ENCODE measurements around the gene AQP2.

AQP2 gene

GRCh38 chr12:49950273-49951251, at the start of gene AQP2:
TSS of gene AQP2 (plus strand) at chr12:49950737. CDS start at chr12:49950831, 94 bp downstream.
- no peak for TF ChIP-seq CTCF (conservative IDR thresholded peaks at IDR 0.05; ENCODE audit: control insufficient read depth, insufficient read depth, low read depth, low read length)
- no peak within 1 kb of the TSS for H3K4me3 ChIP-seq (ENCODE audit: control insufficient read depth, low read depth, low read length)
- no peak for DNase-seq (ENCODE audit: low read depth)

GRCh38 chr12:49901026-49901425, 49.5 kb upstream of the AQP2 start:
- no peak for TF ChIP-seq CTCF (conservative IDR thresholded peaks at IDR 0.05; ENCODE audit: control insufficient read depth, insufficient read depth, low read depth, low read length)
- no peak for DNase-seq (ENCODE audit: low read depth)

GRCh38 chr12:49901986-49902385, 48.6 kb upstream of the AQP2 start:
- no peak for DNase-seq (ENCODE audit: low read depth)
- TF ChIP-seq CTCF (conservative IDR thresholded peaks at IDR 0.05; ENCODE audit: control insufficient read depth, insufficient read depth, low read depth, low read length): no peak
- no peak overlapping the region for H3K4me3 ChIP-seq (ENCODE audit: control insufficient read depth, low read depth, low read length)

More at GRCh38 chr12:49901026-49901425, 49.5 kb upstream of the AQP2 start:
- H3K4me3 ChIP-seq (ENCODE audit: control insufficient read depth, low read depth, low read length): no peak overlapping the region

GRCh38 chr12:49902399-49903350, 47.9 kb upstream of the AQP2 start:
- TF ChIP-seq CTCF (conservative IDR thresholded peaks at IDR 0.05; ENCODE audit: control insufficient read depth, insufficient read depth, low read depth, low read length): no peak
- DNase-seq (ENCODE audit: low read depth): no peak

GRCh38 chr12:49903351-49903699, 47.2 kb upstream of the AQP2 start:
- H3K4me3 ChIP-seq (ENCODE audit: control insufficient read depth, low read depth, low read length): peak overlapping the region; percentile 27
- DNase-seq (ENCODE audit: low read depth): no peak
- no peak for TF ChIP-seq CTCF (conservative IDR thresholded peaks at IDR 0.05; ENCODE audit: control insufficient read depth, insufficient read depth, low read depth, low read length)

More at GRCh38 chr12:49902399-49903350, 47.9 kb upstream of the AQP2 start:
- no peak overlapping the region for H3K4me3 ChIP-seq (ENCODE audit: control insufficient read depth, low read depth, low read length)

GRCh38 chr12:49903700-49904423, 46.7 kb upstream of the AQP2 start, which contains the start of gene FAIM2:
TSS of gene FAIM2 (minus strand) at chr12:49903900. CDS start at chr12:49903792, 108 bp downstream.
- TF ChIP-seq CTCF (conservative IDR thresholded peaks at IDR 0.05; ENCODE audit: control insufficient read depth, insufficient read depth, low read depth, low read length): no peak
- peak; percentile 69 for DNase-seq (ENCODE audit: low read depth)
- H3K4me3 ChIP-seq (ENCODE audit: control insufficient read depth, low read depth, low read length): peak within 1 kb of the TSS; percentile 33
